BE2C (cell line): ENCODE data around the gene ZDHHC18.
"Not testable (repeated sequence)": the region's sequence is repeated elsewhere in the genome, so short reads cannot be mapped to it uniquely, and the experiment has no call there.

Source experiments
- DNase-seq: peaks from one replicate; pipeline ENCODE4 v3.0.0-alpha.2; 2020
- H3K27me3 ChIP-seq: fragments of 250-450 bp; sonication (Bioruptor Pico); 2 replicates; pipeline ENCODE4 v1.5.1; 2020; ENCODE audit warnings: mild to moderate bottlenecking
- H3K36me3 ChIP-seq: fragments of 250-450 bp; sonication (Bioruptor Pico); 2 replicates; pipeline ENCODE4 v1.5.1; 2020; ENCODE audit warnings: mild to moderate bottlenecking
- H3K4me1 ChIP-seq: fragments of 250-450 bp; sonication (Bioruptor Pico); 2 replicates; pipeline ENCODE4 v1.5.1; 2020
- H3K4me3 ChIP-seq: 2 replicates; pipeline ENCODE4 v1.5.1; 2011; ENCODE audit warnings: low read depth, low read length
- H3K9me3 ChIP-seq: fragments of 250-450 bp; sonication (Bioruptor Pico); 2 replicates; pipeline ENCODE4 v1.5.1; 2020
- TF ChIP-seq, protein P1 (sequence below): IDR thresholded peaks from 2 replicates; pipeline ENCODE4 v1.5.1; 2012; ENCODE audit warnings: mild to moderate bottlenecking, low read depth, low read length

Gene ZDHHC18

GRCh38 chr1:26799479-26800142 lies 26.9 kb upstream of the ZDHHC18 start:
- Histone ChIP-seq H3K9me3 (no peaks in the 10 kb centered on the region), H3K27me3 (no peaks in the 10 kb centered on the region), H3K36me3 (no peaks in the 10 kb centered on the region), H3K4me3 (no peak overlapping the region), H3K4me1 (no peaks in the 10 kb centered on the region)
- DNase-seq, result no peak
- TF ChIP-seq, protein P1, sequence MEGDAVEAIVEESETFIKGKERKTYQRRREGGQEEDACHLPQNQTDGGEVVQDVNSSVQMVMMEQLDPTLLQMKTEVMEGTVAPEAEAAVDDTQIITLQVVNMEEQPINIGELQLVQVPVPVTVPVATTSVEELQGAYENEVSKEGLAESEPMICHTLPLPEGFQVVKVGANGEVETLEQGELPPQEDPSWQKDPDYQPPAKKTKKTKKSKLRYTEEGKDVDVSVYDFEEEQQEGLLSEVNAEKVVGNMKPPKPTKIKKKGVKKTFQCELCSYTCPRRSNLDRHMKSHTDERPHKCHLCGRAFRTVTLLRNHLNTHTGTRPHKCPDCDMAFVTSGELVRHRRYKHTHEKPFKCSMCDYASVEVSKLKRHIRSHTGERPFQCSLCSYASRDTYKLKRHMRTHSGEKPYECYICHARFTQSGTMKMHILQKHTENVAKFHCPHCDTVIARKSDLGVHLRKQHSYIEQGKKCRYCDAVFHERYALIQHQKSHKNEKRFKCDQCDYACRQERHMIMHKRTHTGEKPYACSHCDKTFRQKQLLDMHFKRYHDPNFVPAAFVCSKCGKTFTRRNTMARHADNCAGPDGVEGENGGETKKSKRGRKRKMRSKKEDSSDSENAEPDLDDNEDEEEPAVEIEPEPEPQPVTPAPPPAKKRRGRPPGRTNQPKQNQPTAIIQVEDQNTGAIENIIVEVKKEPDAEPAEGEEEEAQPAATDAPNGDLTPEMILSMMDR, result no peak

DNA sequence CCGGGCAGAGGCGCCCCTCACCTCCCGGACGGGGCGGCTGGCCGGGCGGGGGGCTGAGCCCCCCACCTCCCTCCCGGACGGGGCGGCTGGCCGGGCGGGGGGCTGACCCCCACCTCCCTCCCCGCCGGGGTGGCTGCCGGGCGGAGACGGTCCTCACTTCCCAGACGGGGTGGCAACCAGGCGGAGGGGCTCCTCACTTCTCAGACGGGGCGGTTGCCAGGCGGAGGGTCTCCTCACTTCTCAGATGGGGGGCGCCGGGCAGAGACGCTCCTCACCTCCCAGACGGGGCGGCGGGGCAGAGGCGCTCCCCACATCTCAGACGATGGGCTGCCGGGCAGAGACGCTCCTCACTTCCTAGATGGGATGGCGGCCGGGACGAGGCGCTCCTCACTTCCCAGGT lies 22.6 kb upstream of the ZDHHC18 start:
- not testable (repeated sequence) for DNase-seq, H3K27me3 ChIP-seq, H3K9me3 ChIP-seq, H3K4me3 ChIP-seq, H3K4me1 ChIP-seq, H3K36me3 ChIP-seq

GRCh38 chr1:26810105-26810504 lies 16.4 kb upstream of the ZDHHC18 start:
- TF ChIP-seq, protein P1, result peak; percentile 67
- DNase-seq, result peak; percentile 64

DNA sequence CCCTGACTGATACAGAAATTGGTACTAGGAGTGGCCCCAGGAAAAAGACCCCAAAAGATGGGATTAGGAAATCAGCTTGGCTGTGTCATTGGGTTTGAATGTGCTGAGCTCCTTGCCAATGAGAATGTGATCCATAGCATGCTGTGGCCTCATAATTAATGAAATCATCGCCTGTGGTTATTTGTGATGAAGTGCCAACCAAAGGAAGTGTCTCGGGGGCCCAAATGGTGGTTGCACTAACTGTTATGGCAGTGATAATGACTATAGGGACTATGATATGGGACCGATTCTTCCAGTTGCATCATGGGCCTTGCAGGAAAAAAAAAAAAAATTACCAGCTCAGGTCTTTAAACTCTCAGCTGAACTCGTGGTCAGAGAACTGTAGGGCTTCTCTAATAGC lies 15.4 kb upstream of the ZDHHC18 start:
- no peaks in the 10 kb centered on the region for H3K36me3 ChIP-seq
- H3K9me3 ChIP-seq, result no peaks in the 10 kb centered on the region
- no peak for DNase-seq
- H3K4me3 ChIP-seq, result no peak overlapping the region
- H3K4me1 ChIP-seq, result no peaks in the 10 kb centered on the region
- no peaks in the 10 kb centered on the region for H3K27me3 ChIP-seq
- TF ChIP-seq, protein P1, result no peak

More at GRCh38 chr1:26810105-26810504, 16.4 kb upstream of the ZDHHC18 start:
- H3K27me3 ChIP-seq, H3K36me3 ChIP-seq, H3K9me3 ChIP-seq, H3K4me3 ChIP-seq, H3K4me1 ChIP-seq: not testable (repeated sequence)

GRCh38 chr1:26811708-26812107 lies 14.8 kb upstream of the ZDHHC18 start:
- H3K27me3 ChIP-seq, result no peaks in the 10 kb centered on the region
- H3K4me1 ChIP-seq, result no peaks in the 10 kb centered on the region
- H3K9me3 ChIP-seq, result no peaks in the 10 kb centered on the region
- H3K4me3 ChIP-seq, result no peak overlapping the region
- no peaks in the 10 kb centered on the region for H3K36me3 ChIP-seq
- no peak for DNase-seq
- TF ChIP-seq, protein P1, result no peak

GRCh38 chr1:26814377-26814776 lies 12.1 kb upstream of the ZDHHC18 start:
- no peaks in the 10 kb centered on the region for H3K9me3 ChIP-seq

More at GRCh38 chr1:26814377-26814776, 12.1 kb upstream of the ZDHHC18 start:
- no peaks in the 10 kb centered on the region for H3K36me3 ChIP-seq
- no peaks in the 10 kb centered on the region for H3K27me3 ChIP-seq
- TF ChIP-seq, protein P1, result no peak
- H3K4me1 ChIP-seq, result no peaks in the 10 kb centered on the region
- DNase-seq, result no peak
- H3K4me3 ChIP-seq, result no peak overlapping the region
